HS-5 (cell line): ENCODE results near the gene ARHGEF4.
"Not testable (repeated sequence)": the region's sequence is repeated elsewhere in the genome, so short reads cannot be mapped to it uniquely, and the experiment has no call there.

Experiments used
- DNase-seq: peaks from one replicate; pipeline ENCODE4 v3.0.0-alpha.2; 2012; ENCODE audit warnings: low read depth

Gene ARHGEF4

DNA sequence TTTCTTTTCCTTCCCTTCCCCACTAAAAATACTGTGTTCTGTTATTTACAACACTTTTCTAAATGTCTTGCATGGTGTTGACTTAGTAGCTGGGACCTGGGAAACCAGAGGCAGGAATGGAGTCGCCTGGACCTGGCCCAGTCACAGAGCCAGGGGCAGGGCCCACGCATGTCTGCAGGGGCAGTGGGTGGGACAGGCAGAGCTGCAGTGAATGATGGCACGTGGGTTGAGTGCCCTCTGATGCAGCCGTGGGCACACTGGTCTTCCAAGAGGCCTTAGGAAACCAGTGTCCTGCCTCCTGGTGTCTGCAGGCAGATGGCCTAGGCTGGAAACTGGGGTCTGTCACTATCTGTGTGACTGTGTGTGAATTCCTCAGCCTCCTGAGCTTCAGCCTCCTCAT is 46.8 kb downstream of the ARHGEF4 start:
- no peak for DNase-seq

DNA sequence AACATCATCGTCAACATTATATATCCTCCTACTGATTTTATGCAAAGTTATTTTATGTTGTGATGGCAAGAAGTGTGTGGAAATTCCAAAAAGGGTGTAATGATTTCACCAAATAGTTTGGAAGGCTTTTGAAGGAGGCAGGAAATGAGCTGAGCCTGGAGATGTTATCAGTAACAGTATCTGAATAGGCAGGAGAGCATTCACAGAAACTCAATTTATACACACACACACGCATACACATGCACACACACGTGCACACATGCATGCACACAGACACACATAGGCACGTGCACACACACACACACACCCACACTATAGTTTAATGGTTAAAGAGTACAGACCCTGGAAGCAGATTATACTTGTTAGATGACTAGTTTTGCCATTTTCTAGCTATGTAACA is 47.3 kb downstream of the ARHGEF4 start:
- no peak for DNase-seq

DNA sequence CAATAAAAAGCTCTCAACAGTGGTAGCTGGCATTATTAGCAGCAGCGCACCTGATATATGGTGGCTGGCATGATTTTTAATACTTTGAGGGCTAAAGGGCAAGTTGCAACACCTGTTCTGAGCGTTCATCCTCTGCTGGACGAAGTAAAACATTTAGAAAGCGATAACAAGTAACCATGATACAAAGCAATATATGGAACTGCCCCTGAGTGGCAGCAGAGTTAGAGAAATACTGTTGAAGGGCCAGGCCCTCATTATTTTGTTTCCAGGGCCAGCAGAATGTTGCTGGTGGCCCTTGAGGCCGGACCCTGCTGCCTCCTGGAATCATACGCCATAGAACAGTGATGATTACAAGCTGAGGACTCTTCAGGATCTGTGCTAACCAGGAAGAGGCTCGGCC is 47.8 kb downstream of the ARHGEF4 start:
- no peak for DNase-seq

DNA sequence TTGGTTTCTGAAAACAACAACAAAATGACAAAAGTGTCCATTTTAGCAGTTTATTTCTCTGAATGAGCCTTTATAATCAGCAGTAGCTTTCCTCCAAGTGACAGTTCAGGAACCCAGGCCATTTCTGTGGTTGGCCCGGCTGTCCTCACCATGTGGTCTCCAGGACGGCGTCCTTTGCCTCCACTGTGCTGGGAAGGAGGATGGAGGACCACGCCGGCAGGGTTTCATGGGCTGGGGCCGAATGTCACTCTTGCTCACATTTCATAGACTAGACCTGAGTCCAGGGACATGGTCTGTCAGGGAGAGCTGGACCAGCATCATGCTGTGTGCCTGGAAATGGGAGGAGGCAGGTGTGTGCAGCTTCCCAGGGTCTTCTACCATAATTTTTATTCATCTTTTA is 50.9 kb downstream of the ARHGEF4 start:
- DNase-seq = no peak

DNA sequence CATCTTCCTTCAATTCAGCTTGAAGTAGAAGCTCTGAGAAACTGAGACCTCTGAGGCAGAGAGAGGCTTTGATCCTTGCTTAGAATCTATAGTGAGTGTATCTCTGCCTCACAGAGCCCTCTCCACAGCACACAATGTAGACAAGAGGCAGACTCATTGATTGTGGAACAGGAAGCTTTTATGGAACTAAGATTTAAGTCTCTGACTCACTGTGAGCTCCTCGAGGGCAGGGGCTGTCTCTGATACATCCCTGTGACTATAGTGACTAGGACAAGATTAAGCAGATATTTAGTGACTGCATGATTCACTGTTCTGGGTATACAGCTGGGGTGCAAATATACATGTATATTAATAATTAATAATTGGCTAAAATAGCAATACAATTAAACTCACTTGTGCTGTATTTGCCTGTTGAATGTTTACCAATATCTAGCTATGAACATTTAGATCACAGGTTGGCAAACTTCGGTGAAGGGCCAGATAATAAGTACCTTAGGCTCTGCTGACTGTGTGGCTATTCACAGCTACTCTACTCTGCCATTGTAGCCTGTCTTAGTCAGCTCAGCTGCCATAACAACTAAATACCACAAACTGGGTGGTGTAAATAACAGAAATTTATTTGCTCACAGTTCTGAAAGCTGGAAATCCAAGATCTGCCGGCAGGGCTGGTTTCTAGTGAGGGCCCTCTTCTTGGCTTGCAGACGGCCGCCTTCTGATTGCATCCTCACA is 54.4 kb downstream of the ARHGEF4 start:
- no peak for DNase-seq

DNA sequence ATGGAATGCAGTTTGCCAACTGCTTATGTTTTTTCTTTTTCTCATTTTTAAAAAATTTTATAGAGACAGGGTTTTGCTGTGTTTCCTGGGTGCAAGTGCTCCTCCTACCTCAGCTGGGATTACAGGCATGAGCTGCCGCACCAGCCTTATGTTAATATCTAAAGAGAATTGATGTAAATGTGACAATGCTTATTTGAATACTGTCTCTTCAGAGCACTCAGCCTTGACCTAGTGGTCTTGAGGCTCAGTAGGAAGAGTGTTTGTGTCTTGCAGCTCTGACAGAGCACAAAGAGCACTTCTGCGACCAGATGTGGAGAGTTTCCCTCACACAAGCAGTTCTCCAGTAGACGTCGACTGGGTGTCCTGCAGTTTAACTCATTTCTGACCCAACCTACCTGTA is 55.3 kb downstream of the ARHGEF4 start:
- DNase-seq = no peak

DNA sequence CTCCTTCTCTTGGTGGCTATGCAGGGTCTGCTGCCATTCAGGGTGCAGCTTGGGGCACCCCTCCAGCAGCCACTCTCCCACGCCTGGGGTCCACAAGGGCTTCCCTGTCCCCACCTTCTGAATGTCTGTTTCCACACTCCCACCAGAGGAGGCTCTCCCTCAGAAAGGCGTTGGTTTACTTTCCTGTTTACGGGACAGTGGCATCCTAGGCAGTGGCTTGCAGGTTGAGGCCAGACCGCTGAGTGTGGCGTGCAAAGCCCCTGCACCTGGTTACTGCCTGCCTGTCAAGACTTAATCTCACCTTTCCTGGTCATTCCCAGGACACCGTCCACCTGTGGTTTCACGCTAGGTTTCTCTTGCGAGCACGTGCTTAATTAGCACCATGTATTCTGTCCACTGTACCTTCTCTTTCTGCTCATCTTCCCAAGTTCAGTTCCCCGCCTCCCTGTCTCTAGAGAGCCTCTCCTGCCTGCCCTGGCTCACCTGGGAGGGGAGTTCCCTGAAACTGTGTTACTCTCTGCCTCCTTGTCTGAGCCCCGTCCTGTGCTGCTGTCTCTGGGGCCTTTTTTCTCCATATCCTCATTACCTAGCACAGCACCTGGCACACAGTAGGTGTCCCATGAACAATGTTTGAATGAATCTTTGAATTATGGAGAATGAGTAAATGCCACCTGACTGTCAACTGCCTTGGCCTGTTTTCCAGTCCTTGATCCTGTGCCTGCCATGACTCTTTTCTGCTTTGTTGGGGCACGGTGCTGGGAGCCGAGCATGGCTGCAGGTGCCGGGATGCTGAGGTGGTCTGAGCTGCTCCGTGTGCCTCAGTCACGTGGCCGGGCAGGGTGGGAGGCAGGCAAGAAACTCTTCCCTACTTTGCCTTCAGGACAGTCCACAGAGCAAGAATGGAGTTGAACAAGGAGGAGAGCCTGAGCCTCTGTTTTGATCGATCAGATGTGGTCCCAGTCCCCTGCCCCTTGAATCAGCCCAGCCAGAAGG is 56.4 kb downstream of the ARHGEF4 start:
- DNase-seq = no peak

DNA sequence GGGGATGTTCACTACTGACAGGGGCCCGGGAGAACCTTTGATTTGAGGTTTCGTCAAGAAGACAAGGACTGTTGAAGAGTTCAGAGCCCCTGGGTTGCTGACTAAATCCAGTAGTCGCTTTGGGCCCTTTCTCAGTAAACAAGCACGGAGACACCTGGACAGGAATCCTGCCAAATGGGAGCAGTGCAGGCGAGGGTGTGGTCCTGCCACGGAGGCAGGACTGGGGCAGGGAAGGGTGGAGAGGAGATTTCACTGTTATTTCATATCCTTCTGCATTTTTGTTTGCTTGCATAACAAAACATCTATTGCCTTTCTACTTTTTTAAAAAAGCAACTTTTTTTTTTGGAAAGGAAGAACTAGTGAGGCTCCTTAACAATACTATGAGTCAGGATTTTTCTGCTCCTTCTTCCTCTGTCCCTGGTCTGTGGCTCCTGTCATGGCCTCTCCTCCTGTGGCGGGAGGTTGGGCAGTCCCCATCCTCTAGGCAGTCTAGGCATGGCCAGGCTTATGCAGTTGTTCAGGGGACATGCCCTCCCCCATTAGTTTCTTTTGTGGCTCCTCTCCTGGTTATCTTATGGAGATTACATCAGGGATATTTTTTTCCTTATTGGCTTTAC is 57.7 kb downstream of the ARHGEF4 start:
- no peak for DNase-seq

DNA sequence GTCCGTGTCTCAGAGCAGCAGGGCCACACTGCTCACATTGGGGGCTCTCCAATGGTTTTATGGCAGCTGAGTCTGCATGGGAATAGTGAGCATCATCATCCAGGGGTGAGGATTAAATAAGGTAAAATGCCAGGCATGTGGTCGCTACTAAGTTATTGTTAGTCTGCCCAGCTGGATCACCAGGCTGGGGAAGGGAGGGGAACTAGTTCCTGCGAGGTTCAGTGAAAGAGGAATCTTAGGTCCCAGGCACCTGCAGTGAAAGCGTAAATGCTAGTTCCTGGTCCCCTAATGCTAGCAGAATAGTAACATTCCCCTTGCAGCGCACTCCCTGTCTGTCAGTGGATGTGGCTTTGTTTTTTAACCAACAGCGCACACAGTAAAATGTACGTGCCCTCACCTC is 60.1 kb downstream of the ARHGEF4 start:
- DNase-seq = no peak

DNA sequence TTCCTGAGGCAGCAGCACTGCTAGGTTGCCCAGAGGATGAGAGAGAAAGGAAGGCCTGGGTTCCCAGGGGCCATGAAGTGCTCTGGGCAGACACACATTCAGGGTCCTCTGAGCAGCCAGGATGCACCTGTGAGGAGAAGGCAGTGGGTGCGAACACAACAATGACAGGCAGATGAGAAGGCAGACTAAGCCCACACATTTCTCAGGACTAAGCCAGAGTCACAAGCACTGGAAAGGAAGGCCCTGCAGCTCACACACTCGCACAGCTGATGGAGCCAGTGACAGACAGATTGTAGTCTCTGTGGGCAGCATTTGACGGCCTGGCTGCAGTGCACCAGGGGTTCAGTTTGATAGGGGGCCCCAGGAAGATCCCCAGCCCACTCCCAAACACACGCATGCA is 61.8 kb downstream of the ARHGEF4 start:
- no peak for DNase-seq

DNA sequence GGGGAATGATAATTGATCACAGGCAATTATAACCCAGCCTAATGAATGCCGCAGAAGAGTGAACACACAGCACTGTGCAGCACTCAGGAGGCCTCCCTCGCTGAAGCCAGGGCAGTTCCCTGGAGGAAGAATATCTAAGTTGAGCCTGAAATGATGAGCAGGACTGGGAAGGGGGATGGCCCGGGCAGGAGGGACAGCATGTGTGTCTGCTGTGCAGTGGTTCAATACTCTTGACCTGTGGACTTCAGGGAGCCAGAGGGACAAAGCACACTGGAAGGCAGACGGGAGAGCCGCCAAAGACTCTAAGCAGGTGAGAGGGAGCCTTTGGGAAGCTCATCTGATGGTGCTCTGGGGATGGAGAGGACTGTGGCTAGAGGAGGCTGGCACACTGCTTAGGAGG is 62.6 kb downstream of the ARHGEF4 start:
- DNase-seq = no peak

DNA sequence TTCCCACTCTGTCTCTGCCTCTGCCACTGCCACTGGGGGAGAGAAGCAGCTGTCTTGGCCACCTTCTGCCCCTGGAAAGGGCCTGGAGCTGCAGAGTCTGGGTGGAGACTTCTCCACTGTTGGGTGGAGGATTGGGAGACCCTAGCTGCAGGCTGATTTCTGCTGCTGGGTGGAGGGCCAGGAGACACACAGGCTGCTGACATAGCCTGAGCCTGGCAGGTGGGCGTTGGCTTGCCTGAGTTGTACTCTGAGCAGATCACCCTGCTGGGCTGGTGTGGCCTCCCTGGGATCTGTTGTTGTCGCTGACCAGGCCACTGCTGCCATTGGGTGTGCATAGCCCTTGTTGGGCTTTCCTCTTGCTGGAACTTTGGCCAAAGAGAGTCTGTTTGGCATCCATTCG is 64.3 kb downstream of the ARHGEF4 start:
- DNase-seq = no peak

DNA sequence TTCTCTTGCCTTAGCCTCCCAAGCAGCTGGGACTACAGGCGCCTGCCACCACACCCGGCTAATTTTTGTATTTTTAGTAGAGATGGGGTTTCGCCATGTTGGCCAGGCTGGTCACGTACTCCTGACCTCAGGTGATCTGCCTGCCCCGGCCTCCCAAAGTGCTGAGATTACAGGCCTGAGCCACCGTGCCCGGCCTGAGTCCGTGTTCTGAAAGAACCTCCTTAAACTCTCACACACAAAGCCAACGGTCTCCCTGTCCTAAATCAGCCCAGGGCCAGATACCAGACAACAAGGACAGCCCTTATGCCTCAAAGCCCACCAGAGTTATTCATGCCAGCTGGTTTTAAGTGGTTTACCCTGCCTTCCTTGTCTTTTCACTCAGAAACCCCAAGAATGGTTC is 64.9 kb downstream of the ARHGEF4 start:
- DNase-seq = not testable (repeated sequence)

DNA sequence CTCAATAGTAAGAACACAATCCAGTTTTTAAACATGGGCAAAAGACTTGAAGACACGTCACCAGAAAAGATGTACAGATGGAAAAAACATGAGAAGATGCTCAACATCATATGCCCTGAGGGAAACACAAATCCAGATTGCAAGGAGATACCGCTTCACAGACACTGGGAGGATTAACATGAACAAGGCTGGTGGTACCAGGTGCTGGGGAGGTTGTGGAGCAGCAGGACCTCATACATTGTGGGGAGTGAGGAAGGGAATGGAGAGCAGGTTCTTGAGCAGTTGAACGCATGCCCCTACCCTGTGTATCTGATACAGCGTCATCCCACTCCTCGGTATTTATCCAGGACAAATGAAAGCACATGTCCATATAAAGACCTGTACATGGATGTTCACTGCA is 72.1 kb downstream of the ARHGEF4 start:
- DNase-seq = no peak

DNA sequence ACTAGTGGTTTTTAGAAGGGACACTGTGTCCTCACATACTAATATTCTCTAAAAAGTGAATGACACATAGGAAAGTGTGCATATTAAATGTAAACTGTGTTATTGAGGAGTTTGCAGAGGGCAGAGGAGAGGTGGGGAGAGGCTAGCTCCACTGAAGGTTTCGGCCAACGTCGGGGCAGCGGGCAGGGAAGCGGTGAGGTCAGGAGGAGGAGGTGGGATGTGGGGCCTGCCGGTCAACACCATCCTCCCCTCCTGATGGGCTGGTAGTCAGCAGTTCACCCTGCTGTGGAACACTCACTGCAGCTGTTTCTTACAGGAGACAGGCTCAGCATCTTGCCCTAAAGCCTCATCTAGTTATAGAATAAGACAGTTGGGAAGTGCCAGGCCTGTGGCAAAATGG is 74.2 kb downstream of the ARHGEF4 start:
- DNase-seq = no peak

DNA sequence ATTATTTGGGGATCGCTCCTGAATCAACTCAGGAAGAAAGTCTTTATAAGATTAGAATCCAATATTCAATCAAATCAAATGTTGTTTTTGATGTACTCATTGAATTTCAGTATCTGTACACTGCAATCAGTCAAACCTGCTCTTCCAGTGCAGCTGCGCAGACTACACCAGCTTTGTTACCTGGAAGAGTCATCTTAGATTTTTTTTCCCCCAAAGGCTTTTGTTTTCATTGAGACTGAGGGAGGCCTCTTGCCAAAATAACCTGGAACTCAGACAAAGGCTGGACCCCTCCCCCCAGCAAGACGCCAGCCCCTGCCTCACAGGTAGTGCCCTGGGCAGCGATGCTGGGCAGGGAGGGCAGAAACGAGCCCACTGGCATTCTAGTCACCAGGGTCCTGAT is 74.8 kb downstream of the ARHGEF4 start:
- no peak for DNase-seq

DNA sequence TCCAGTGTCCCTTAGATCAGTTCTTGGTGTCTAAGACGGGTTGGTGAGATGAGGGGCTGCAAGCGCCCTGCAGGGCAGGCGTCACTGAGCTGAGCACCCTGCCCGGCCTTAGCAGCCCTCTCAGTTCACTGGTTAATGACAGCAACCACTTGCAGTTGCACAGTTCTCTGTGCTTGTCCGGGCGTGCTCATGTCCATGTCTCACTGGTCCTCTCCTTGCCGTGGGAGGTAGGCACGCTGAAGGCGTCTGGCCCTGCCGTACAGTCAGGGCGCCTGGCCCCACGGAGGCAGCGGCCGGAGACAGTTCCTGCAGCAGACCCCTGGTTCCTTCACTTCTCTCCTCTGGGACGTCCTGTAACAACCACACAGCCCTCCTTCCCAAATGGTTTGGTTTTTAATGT is 75.3 kb downstream of the ARHGEF4 start:
- no peak for DNase-seq

DNA sequence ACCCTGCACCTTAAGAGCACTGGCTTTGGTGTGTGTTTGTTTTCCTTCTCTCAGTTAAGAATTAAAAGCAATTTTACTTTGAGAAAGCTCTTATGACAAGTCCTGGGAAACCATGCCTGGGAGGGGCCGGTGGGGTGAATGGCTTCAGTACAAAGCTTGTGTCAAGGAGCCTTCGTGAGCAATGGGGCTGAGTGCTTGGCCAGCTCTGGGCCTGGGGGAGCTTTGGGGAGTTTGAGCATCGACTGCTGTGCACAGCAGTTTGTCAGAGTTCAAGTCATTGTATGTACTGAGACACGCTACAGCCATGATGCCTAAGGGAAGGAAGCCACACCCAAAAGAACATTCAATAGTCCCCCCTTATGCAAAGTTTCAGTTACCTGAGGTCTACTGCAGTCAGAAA is 75.8 kb downstream of the ARHGEF4 start:
- no peak for DNase-seq

DNA sequence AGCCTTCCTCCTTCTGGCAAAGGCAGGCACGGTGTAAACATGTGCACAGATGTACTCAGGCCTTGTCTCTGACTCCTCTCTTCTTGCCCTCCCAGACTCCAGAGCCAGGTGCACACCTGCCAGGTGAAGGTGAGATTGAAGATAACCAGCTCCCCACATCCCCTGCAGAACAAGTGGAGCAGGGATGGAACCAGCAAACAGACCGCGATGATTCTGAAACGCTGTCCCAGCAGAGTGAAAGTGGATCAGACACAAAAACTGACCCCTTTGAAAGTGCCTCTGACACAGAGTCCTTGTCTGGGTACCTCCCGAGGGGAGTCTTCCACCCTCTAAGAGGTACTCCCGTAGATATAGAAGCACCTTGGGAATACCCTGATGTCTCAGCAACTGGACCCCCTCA is 77.2 kb downstream of the ARHGEF4 start:
- DNase-seq = no peak

DNA sequence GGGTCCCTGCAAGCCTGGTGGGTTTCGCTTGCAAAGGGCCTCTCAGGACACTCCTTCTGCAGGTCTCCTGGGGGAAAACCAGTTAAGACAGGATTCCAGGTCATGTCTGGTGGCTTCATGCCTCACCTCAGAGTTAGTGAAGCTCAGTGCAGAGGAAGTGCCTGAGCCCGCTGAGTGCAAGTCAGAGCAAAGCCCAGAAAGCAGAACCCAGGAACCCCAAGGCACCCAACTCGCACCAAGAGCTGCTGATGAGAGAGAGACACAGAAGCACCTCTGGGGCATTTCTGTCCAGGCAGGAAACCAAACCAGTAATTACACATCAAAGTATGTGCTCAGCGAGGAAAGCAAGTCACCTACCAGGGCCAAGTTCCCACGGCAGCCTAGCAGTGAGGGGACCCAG is 78.4 kb downstream of the ARHGEF4 start:
- DNase-seq = no peak

DNA sequence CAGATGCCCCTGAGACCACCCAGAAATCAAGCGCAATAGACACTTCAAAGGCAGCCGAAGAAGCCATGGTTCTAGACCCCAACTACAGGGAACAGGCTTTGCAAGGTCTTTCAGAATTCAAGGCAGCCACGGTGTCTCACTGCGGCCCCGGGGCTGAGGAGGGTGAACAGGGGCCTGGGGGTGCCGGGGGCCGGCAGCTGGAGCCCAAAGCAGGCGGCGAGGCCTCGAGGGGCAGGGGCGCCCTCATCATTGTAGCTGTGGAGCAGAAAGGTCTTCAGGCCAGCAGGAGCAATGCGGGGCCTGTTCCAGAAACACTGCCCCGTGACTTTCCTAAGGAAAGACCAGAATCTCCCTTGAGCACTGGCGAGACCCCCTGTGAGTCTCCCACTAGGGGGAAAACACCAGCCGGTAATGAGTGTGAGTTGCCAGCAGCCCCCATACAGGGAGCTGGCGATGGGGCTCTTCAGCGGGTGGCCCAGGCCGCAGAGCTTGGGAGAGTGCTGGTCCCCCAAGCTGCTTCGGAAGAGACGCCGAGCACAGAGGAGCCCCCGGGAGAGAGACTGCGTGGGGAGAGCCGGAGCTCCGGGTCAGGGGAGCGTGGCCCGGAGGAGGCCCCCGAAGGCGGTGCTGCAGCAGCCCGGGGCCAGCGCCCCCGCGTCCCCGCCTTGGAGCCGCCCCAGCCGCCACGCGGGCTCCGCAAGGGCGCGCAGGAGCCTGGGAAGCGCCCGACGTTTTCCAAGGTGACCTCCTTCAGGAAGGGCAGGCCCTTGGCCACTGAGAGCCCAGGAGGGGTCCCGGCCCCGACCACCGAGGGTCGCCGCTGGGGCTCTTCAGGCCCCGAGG is 79.1 kb downstream of the ARHGEF4 start:
- DNase-seq = no peak

DNA sequence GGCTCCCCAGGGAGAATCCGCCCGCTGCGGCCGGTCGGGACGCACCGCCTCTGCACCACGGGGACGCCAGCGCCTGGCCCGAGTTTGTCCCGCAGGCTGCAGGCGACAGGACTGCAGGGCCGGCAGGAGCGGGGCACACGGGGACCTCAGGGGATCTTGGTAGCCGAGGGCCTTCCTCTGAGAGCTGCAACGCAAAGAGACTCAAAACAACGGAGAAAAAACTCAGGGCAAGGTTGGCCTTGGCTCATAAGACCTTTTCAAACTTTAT is 79.7 kb downstream of the ARHGEF4 start:
- no peak for DNase-seq
